K562 (cell line): ENCODE measurements around the gene CNNM3. TPM values are rescaled to one million over a fixed set of nuclear protein-coding genes. Genes with fewer than 3 reads are reported as not detected.

Experiments
- ATF3 ChIP-seq, 2 experiments: fragments of 450-650 bp in 1 of 2; sonication (generic) in 1 of 2; formaldehyde crosslinking in 1 of 2; IDR thresholded peaks in 1 of 2; conservative IDR thresholded peaks in 1 of 2; 2 replicates each; pipeline versions ENCODE4 v1.6.1 to v1.8.1; 2016 to 2023; ENCODE audit warnings: mild to moderate bottlenecking in 2 of 2, moderate library complexity in 2 of 2, inconsistent platforms in 1 of 2, missing genetic modification reagents in 1 of 2
- CBFA2T3 ChIP-seq: fragments of 450-650 bp; IDR thresholded peaks from 2 replicates; pipeline ENCODE4 v1.6.1; 2017
- CTBP1 ChIP-seq: fragments of 450-650 bp; IDR thresholded peaks from 2 replicates; pipeline ENCODE4 v1.6.1; 2016; ENCODE audit warnings: borderline replicate concordance
- FOXK1 ChIP-seq: sonication (generic); formaldehyde crosslinking; IDR thresholded peaks from 2 replicates; pipeline ENCODE4 v1.8.0; 2022; ENCODE audit warnings: missing genetic modification reagents, mild to moderate bottlenecking, borderline replicate concordance
- GATAD2A ChIP-seq: fragments of 450-650 bp; IDR thresholded peaks from 2 replicates; pipeline ENCODE4 v1.6.1; 2017
- GTF2A2 ChIP-seq: IDR thresholded peaks from 2 replicates; pipeline ENCODE4 v1.6.1; 2016; ENCODE audit warnings: mild to moderate bottlenecking, missing genetic modification characterization, missing compliant biosample characterization
- HIVEP1 ChIP-seq: fragments of 250-450 bp; sonication (Bioruptor Pico); IDR thresholded peaks from 2 replicates; pipeline ENCODE4 v1.4.0; 2020; ENCODE audit warnings: mild to moderate bottlenecking
- KAT2B ChIP-seq: IDR thresholded peaks from one replicate; pipeline ENCODE4 v1.6.1; 2012; ENCODE audit warnings: low read depth, mild to moderate bottlenecking, control low read depth, inconsistent platforms, low read length, moderate library complexity
- KLF13 ChIP-seq: fragments of 450-650 bp; IDR thresholded peaks from 2 replicates; pipeline ENCODE4 v1.6.1; 2016; ENCODE audit warnings: missing genetic modification characterization, low read depth, mild to moderate bottlenecking, missing compliant biosample characterization, moderate library complexity, borderline replicate concordance
- KLF16 ChIP-seq: IDR thresholded peaks from 2 replicates; pipeline ENCODE4 v1.6.1; 2016; ENCODE audit warnings: antibody characterized with exemption
- LCOR ChIP-seq: sonication (generic); formaldehyde crosslinking; IDR thresholded peaks from 2 replicates; pipeline ENCODE4 v1.8.0; 2022; ENCODE audit warnings: mild to moderate bottlenecking, missing genetic modification reagents
- MYC ChIP-seq, 2 experiments: fragments of 250-450 bp in 1 of 2; sonication (Bioruptor Pico) in 1 of 2; IDR thresholded peaks; 2 replicates each; pipeline versions ENCODE4 v1.5.1 to v1.6.1; 2012 to 2021; ENCODE audit warnings: low read depth in 2 of 2, borderline replicate concordance in 1 of 2, improper control_type of control experiment in 1 of 2, low read length in 1 of 2, mild to moderate bottlenecking in 1 of 2, moderate library complexity in 1 of 2
- PHB2 ChIP-seq: fragments of 450-650 bp; IDR thresholded peaks from 2 replicates; pipeline ENCODE4 v1.6.1; 2017; ENCODE audit warnings: low read depth
- PHF20 ChIP-seq: fragments of 450-650 bp; IDR thresholded peaks from 2 replicates; pipeline ENCODE4 v1.6.1; 2018; ENCODE audit not compliant: partially characterized antibody
- PRMT5 ChIP-seq: sonication (generic); formaldehyde crosslinking; IDR thresholded peaks from 2 replicates; pipeline ENCODE4 v1.5.0; 2020; ENCODE audit warnings: missing genetic modification reagents
- SMC3 ChIP-seq: conservative IDR thresholded peaks from 2 replicates; pipeline ENCODE4 v1.6.1; 2011; ENCODE audit warnings: low read depth, low read length, improper control_type of control experiment; ENCODE audit not compliant: insufficient read depth
- XRCC5 ChIP-seq: fragments of 200-400 bp; formaldehyde crosslinking; IDR thresholded peaks from 2 replicates; pipeline ENCODE4 v1.6.1; 2017; ENCODE audit warnings: low read depth, mild to moderate bottlenecking, low read length
- ZC3H4 ChIP-seq: sonication (generic); formaldehyde crosslinking; IDR thresholded peaks from 2 replicates; pipeline ENCODE4 v1.9.0; 2021; ENCODE audit warnings: missing genetic modification reagents, borderline replicate concordance
- ZKSCAN1 ChIP-seq: fragments of 150-350 bp; IDR thresholded peaks from 2 replicates; pipeline ENCODE4 v1.6.1; 2016; ENCODE audit warnings: low read depth, low read length
- ZNF316 ChIP-seq: fragments of 450-650 bp; IDR thresholded peaks from 2 replicates; pipeline ENCODE4 v1.6.1; 2016
- ZNF592 ChIP-seq: fragments of 450-650 bp; IDR thresholded peaks from 2 replicates; pipeline ENCODE4 v1.6.1; 2017; ENCODE audit warnings: antibody characterized with exemption, mild to moderate bottlenecking
- polyA plus RNA-seq, 8 experiments: library from polyadenylated mRNA; depleted of rRNA in 4 of 8; stranded (reverse) in 5 of 8; unstranded in 3 of 8; fragments of >200 nt; fragmentation: Nextera tagmentation in 2 of 8; fragmentation: Illumina TruSeq in 1 of 8; extraction: Ambion mirVana in 2 of 8; extraction: Trizol in 1 of 8; gene quantifications; 2 replicates each; pipeline versions ENCODE4 v1.2.1 to v1.2.3, GENCODE V29; 2011 to 2014; ENCODE audit warnings: inconsistent platforms in 1 of 8, missing spikeins in 1 of 8
- total RNA-seq, 7 experiments: library from RNA; depleted of rRNA in 6 of 7; stranded (reverse); fragments of >200 nt in 6 of 7; fragmentation: Illumina TruSeq in 2 of 7; extraction: Trizol in 2 of 7; gene quantifications; 2 replicates each; pipeline versions ENCODE4 v1.2.1 to v1.2.3, GENCODE V29; 2011 to 2021; ENCODE audit warnings: low replicate concordance in 1 of 7
- TF ChIP-seq, protein P1 (sequence below): fragments of 450-650 bp; conservative IDR thresholded peaks from 2 replicates; pipeline ENCODE4 v1.6.1; 2016; ENCODE audit warnings: missing genetic modification characterization, low read depth, mild to moderate bottlenecking, missing compliant biosample characterization, moderate library complexity

The CNNM3 gene
- total and polyA plus RNA-seq, 9 of the 15 experiments (the other 6 are each of a cell fraction or from before 2014, with no cell fraction given): 1.4 to 16.9 (median 6.5) TPM

GRCh38 chr2:96856776-96857666 is 41.0 kb downstream of the CNNM3 start (continued):
- no peak for TF ChIP-seq ATF3 (IDR thresholded peaks at IDR 0.05)
- no peak for TF ChIP-seq ATF3 (CRISPR knock-in tag; conservative IDR thresholded peaks at IDR 0.05)
- TF ChIP-seq GATAD2A: no peak
- no peak for TF ChIP-seq MYC (IDR thresholded peaks at IDR 0.05; ENCODE audit: low read depth, low read length)
- TF ChIP-seq MYC (CRISPR knock-in tag; IDR thresholded peaks at IDR 0.05; ENCODE audit: borderline replicate concordance, low read depth): peak; percentile 83; the same call in 1 of the 2 replicates
- peak; percentile 28; the same call in 1 of the 2 replicates for TF ChIP-seq FOXK1 (CRISPR knock-in tag)
- TF ChIP-seq KAT2B: no peak
- no peak for TF ChIP-seq HIVEP1 (CRISPR knock-in tag)
- TF ChIP-seq KLF16: no peak
- TF ChIP-seq PHF20: no peak
- TF ChIP-seq, protein P1, sequence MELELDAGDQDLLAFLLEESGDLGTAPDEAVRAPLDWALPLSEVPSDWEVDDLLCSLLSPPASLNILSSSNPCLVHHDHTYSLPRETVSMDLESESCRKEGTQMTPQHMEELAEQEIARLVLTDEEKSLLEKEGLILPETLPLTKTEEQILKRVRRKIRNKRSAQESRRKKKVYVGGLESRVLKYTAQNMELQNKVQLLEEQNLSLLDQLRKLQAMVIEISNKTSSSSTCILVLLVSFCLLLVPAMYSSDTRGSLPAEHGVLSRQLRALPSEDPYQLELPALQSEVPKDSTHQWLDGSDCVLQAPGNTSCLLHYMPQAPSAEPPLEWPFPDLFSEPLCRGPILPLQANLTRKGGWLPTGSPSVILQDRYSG (tag): 0 out of 2 replicates have a peak, but pooled peaks have one; percentile 44
- TF ChIP-seq CTBP1: peak; percentile 16; the same call in 1 of the 2 replicates
- TF ChIP-seq LCOR (CRISPR knock-in tag): no peak
- no peak for TF ChIP-seq PHB2
- TF ChIP-seq ZNF592: peak; percentile 36; the same call in 1 of the 2 replicates
- no peak for TF ChIP-seq PRMT5 (CRISPR knock-in tag)
- TF ChIP-seq ZNF316: peak; percentile 91
- 0 out of 2 replicates have a peak, but pooled peaks have one; percentile 12 for TF ChIP-seq SMC3
- TF ChIP-seq ZKSCAN1: no peak
- TF ChIP-seq ZC3H4 (CRISPR knock-in tag): peak; percentile 20; the same call in 1 of the 2 replicates
- TF ChIP-seq GTF2A2 (tag): no peak
- no peak for TF ChIP-seq CBFA2T3
- no peak for TF ChIP-seq KLF13
- no peak for TF ChIP-seq XRCC5
